GM04503 (cell line): Measurements from ENCODE around the gene OTUD4.
"Not testable (repeated sequence)": the region's sequence is repeated elsewhere in the genome, so short reads cannot be mapped to it uniquely, and the experiment has no call there.

Experiments
- DNase-seq: peaks from one replicate; pipeline ENCODE4 v3.0.0-alpha.2; 2012; ENCODE audit warnings: low read depth

Gene OTUD4

GRCh38 chr4:145179281-145179860 is 1.0 kb downstream of the OTUD4 start:
- DNase-seq = no peak

GRCh38 chr4:145178740-145179280 is 1.6 kb downstream of the OTUD4 start:
- no peak for DNase-seq

GRCh38 chr4:145177906-145178538 is 2.4 kb downstream of the OTUD4 start:
- DNase-seq = no peak

GRCh38 chr4:145177511-145177905 is 2.9 kb downstream of the OTUD4 start:
- no peak for DNase-seq

GRCh38 chr4:145176641-145177432 is 3.6 kb downstream of the OTUD4 start:
- no peak for DNase-seq

GRCh38 chr4:145171911-145172310 is 8.5 kb downstream of the OTUD4 start:
- DNase-seq = no peak

GRCh38 chr4:145170223-145170622 is 10.2 kb downstream of the OTUD4 start:
- DNase-seq = no peak

GRCh38 chr4:145168581-145169187 is 11.7 kb downstream of the OTUD4 start:
- no peak for DNase-seq

- DNase-seq = no peak
Measured at GRCh38 chr4:145167887-145168286, 12.5 kb downstream of the OTUD4 start.

GRCh38 chr4:145161549-145161948 is 18.8 kb downstream of the OTUD4 start:
- no peak for DNase-seq

GRCh38 chr4:145156986-145157385 is 23.4 kb downstream of the OTUD4 start:
- no peak for DNase-seq

GRCh38 chr4:145155268-145155870 is 25.0 kb downstream of the OTUD4 start:
- DNase-seq = no peak

GRCh38 chr4:145154573-145154972 is 25.8 kb downstream of the OTUD4 start:
- no peak for DNase-seq

- DNase-seq = no peak
Measured at GRCh38 chr4:145153904-145154298, 26.5 kb downstream of the OTUD4 start.

GRCh38 chr4:145153181-145153903 is 27.0 kb downstream of the OTUD4 start:
- no peak for DNase-seq

GRCh38 chr4:145148980-145149379 is 31.4 kb downstream of the OTUD4 start:
- no peak for DNase-seq

- DNase-seq = not testable (repeated sequence)
Measured at GRCh38 chr4:145136219-145136618, 44.2 kb downstream of the OTUD4 start.

GRCh38 chr4:145132511-145133098 is 47.8 kb downstream of the OTUD4 start:
- DNase-seq = no peak

GRCh38 chr4:145131848-145132247 is 48.5 kb downstream of the OTUD4 start:
- DNase-seq = no peak

GRCh38 chr4:145130788-145131399 is 49.5 kb downstream of the OTUD4 start:
- peak; percentile 95 for DNase-seq

GRCh38 chr4:145130130-145130529 is 50.3 kb downstream of the OTUD4 start:
- no peak for DNase-seq
